GM12864 (cell line): Measurements from ENCODE around the gene LRRTM4.
A peak's percentile ranks its signal among the peaks of the same experiment; 100 is the strongest.

Source experiments
- DNase-seq: peaks from one replicate; pipeline ENCODE4 v3.0.0-alpha.2; 2011; ENCODE audit warnings: low read depth
- H3K4me3 ChIP-seq: 2 replicates; pipeline ENCODE4 v1.5.1; 2011; ENCODE audit warnings: mild to moderate bottlenecking, low read depth, low read length, control low read depth
- TF ChIP-seq, protein P1 (sequence below): IDR thresholded peaks from 2 replicates; pipeline ENCODE4 v1.5.1; 2011; ENCODE audit warnings: low read depth, mild to moderate bottlenecking, moderate library complexity, low read length, control low read depth, inconsistent platforms; ENCODE audit errors: missing control alignments

LRRTM4 gene

DNA sequence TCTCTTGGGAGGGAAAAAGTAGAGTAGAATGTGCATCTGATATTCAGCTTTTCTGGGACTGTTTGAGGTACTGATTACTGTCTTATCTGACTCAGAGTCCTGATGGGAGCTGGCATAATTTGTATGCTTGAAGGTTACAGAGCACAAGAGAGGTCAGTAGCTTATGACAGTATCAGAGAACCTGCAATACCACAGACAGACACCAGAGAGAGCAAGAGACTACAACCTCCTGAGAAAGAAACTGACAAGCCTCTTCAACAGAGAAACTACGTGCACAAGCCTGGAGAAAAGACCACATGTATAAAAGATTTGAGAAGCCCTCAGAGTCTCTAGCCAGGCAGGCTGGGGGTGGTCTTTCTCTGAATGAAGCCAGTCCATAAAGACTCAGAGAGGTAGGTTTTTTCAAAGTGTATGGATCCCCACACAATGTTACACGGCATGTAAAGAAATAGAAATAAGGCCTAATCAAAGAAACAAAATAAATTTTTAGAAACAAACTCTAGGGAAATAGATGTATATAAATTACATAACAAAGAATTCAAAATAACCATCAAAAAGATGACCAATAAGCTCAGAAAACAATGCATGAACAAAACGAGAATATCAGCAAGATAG is 568.3 kb downstream of the LRRTM4 start:
- TF ChIP-seq, protein P1, sequence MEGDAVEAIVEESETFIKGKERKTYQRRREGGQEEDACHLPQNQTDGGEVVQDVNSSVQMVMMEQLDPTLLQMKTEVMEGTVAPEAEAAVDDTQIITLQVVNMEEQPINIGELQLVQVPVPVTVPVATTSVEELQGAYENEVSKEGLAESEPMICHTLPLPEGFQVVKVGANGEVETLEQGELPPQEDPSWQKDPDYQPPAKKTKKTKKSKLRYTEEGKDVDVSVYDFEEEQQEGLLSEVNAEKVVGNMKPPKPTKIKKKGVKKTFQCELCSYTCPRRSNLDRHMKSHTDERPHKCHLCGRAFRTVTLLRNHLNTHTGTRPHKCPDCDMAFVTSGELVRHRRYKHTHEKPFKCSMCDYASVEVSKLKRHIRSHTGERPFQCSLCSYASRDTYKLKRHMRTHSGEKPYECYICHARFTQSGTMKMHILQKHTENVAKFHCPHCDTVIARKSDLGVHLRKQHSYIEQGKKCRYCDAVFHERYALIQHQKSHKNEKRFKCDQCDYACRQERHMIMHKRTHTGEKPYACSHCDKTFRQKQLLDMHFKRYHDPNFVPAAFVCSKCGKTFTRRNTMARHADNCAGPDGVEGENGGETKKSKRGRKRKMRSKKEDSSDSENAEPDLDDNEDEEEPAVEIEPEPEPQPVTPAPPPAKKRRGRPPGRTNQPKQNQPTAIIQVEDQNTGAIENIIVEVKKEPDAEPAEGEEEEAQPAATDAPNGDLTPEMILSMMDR: peak; percentile 68
- H3K4me3 ChIP-seq: no peak overlapping the region
- DNase-seq: peak; percentile 0

- TF ChIP-seq, protein P1: no peak
- H3K4me3 ChIP-seq: no peak overlapping the region
- no peak for DNase-seq
Observed at GRCh38 chr2:76946631-76947145, 575.5 kb downstream of the LRRTM4 start.

- TF ChIP-seq, protein P1: no peak
- DNase-seq: no peak
- H3K4me3 ChIP-seq: no peak overlapping the region
Observed at GRCh38 chr2:76940559-76940958, 581.6 kb downstream of the LRRTM4 start.

DNA sequence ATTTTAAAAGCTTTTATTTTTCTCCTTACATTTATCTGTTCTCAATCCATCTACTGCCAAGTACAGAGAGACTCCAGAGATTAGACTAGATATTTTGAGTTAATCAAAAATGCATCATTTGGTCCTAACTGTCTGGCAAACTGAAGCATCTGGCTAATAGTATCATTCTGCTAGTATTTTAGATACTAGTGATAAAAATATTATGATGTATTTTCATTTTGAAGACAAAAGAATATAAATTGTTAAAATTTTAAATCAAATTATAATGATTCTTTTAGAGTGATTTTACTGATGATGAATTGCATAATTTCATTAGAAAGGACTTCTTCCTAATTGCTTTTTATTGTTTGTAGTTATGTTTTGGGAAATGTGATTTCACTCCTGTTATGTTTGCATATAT is 584.0 kb downstream of the LRRTM4 start:
- H3K4me3 ChIP-seq: no peak overlapping the region
- DNase-seq: no peak
- TF ChIP-seq, protein P1: no peak

- H3K4me3 ChIP-seq: no peak overlapping the region
- TF ChIP-seq, protein P1: no peak
- DNase-seq: no peak
Observed at GRCh38 chr2:76932550-76932949, 589.6 kb downstream of the LRRTM4 start.

- TF ChIP-seq, protein P1: no peak
- DNase-seq: no peak
- H3K4me3 ChIP-seq: no peak overlapping the region
Observed at GRCh38 chr2:76930056-76930744, 592.0 kb downstream of the LRRTM4 start.
